ENCODE results near the gene ELAVL2.

The ELAVL2 gene

DNA sequence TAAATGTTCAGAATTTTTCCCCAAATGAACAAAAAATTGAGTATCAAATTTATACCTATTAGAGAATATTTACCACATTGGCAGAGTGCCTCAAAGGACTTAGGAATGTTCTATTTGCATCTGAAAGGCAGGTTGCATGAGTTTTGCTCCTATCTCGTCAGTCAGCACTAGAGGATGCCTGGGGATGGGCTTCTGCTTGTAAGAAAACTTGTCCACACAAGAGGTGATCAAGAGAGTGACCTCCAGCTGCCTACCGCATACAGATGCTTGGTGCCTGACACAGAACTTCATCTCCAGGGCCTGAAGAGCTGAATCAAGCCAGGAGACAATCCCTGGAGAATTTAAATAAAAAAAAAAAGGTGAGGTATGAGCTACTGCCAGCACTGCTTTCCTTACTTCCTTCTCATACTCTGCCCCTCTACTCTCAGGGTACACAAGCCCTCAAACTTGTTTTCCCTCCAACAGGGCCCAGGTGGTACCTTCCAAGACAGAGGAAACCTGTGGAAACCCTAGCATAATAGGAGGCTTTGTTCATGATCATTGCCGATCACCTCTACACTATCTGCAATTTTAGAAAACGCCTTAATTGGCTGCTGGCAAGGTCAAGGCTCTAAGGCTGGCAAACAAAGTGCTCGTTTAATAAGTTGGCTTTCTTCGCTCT, 166.6 kb downstream of the ELAVL2 start:
- FAIRE-seq = no peak

GRCh38 chr9:23658376-23659258, 167.4 kb downstream of the ELAVL2 start:
- FAIRE-seq = no peak

DNA sequence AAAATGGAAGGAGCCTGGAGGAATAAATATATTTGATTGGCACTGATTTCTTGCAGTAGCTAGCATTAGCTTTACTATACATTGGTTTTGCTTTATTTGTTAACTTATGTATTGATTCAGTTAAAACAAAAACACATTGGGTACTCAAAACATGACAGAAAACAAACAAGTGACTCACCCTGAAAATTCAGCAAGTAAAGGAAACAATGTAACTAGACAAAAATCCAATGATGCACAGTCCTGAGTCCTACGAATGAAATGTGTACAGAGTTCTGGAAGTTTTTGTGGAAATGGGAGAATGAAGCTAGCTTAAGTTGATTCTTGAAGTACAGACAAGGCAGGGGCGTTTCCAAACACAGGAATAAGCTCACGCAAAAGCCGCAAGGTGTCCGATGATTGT, 175.0 kb downstream of the ELAVL2 start:
- FAIRE-seq = no peak

DNA sequence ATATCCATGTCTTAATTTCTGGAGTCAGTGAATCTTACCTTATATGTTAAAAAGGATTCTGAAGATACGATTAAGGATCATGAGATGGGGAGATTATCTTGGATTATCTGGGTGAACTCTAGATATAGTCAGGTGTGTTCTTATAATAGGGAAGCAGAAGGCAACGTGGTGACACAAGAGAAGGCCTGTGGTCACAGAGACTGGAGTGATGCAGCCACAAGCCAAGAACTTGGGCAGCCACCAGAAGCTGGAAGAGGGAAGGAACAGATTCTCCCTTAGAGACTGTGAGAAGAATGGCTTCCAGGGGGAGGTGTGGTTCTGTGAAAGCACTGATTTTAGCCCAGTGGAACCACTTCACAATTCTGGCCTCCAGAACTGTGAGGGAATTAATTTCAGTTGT, 177.4 kb downstream of the ELAVL2 start:
- no peak for FAIRE-seq

GRCh38 chr9:23644896-23645295, 181.1 kb downstream of the ELAVL2 start:
- FAIRE-seq = no peak

DNA sequence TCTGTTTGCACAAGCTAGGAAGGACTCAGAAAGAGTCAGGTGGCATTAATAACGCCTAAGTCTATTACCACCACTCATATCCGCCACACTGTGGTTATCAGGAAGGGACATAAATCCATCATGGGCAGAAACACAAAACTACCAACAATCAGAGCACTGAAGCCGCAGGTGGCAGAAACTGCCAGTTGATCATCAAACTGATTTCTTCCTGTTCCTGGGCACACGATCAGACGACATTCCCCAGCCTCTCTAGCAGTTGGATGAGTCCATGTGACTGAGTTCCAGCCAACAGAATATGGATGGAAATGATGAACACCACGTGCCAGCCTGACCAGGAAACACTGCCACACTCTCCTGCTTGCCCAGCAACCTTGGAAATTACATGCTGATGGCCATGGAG, 181.7 kb downstream of the ELAVL2 start:
- no peak for FAIRE-seq

- no peak for FAIRE-seq
Observed at GRCh38 chr9:23643656-23644258, 182.3 kb downstream of the ELAVL2 start.
